RWPE1 (cell line): ENCODE data around the gene OR6K3.

Source experiments
- CTCF ChIA-PET: fragments of 350-600 bp; sonication (Branson Sonifier 250); formaldehyde crosslinking; extraction: SDS; loops from one replicate; lab custom pipeline; 2021; lab: Yijun Ruan, JAX
- POLR2A ChIA-PET: fragments of 400-600 bp; formaldehyde crosslinking; extraction: SDS; loops from one replicate; lab custom pipeline; 2020; ENCODE audit warnings: antibody characterized with exemption; ENCODE audit not compliant: low non-redundant PET; lab: Yijun Ruan, JAX
- DNase-seq: peaks from one replicate; pipeline ENCODE4 v3.0.0; 2012; ENCODE audit warnings: low spot score
- H3K27ac ChIP-seq: fragments of 450-650 bp; 2 replicates; pipeline ENCODE4 v1.5.1; 2017
- TF ChIP-seq, protein P1 (sequence below): fragments of 450-650 bp; conservative IDR thresholded peaks from 2 replicates; pipeline ENCODE4 v1.5.1; 2017; ENCODE audit warnings: low read depth, mild to moderate bottlenecking

OR6K3 gene

DNA sequence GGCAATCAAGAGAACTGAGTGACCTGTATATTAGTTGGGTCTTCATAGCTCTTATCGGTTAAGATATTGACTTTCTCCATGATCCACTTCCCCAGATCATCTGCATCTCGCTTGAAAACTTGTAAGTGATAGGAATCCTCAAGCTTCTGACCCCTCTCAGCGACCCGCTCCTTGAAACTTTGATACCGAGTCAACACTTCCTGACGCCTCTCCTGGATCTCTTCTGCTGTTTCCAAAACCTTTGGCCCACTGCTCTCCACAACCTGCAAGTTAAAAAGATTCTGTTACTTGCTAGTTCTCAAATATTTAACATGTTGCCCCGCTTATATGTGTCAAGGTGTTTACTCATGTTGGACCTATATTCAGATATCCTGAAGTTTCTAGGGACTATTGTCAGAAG lies 35.4 kb downstream of the OR6K3 start:
- H3K27ac ChIP-seq: no peak overlapping the region
- TF ChIP-seq, protein P1, sequence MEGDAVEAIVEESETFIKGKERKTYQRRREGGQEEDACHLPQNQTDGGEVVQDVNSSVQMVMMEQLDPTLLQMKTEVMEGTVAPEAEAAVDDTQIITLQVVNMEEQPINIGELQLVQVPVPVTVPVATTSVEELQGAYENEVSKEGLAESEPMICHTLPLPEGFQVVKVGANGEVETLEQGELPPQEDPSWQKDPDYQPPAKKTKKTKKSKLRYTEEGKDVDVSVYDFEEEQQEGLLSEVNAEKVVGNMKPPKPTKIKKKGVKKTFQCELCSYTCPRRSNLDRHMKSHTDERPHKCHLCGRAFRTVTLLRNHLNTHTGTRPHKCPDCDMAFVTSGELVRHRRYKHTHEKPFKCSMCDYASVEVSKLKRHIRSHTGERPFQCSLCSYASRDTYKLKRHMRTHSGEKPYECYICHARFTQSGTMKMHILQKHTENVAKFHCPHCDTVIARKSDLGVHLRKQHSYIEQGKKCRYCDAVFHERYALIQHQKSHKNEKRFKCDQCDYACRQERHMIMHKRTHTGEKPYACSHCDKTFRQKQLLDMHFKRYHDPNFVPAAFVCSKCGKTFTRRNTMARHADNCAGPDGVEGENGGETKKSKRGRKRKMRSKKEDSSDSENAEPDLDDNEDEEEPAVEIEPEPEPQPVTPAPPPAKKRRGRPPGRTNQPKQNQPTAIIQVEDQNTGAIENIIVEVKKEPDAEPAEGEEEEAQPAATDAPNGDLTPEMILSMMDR: no peak
- ChIA-PET POLR2A (no interaction called here), CTCF (no interaction called here)
- DNase-seq: no peak

DNA sequence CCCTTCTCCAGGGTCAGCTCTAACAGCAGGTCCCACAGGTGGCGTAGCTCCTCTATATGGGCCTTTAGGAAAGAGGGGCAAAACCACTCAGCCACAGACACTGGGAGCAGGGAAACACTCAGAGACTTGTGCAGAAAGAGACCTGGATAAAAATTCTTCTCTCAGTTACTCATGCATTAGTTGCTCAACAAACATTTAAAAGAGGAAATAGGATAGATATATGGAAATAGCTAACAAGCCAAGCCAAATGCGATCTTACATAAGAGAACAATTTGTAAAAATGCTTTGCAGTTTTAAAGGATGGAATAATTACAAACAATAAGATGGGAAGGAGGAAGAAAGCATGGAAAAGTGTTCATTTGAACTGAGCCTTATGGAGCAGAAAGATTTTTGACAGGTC lies 38.9 kb downstream of the OR6K3 start:
- POLR2A ChIA-PET: no interaction called here
- TF ChIP-seq, protein P1: no peak
- H3K27ac ChIP-seq: no peak overlapping the region
- CTCF ChIA-PET: interaction anchor here (0.7 kb wide), 1 partner anchor 587 kb away, joined by 5 read pairs; no protein-coding TSS in a partner anchor
- no peak for DNase-seq

DNA sequence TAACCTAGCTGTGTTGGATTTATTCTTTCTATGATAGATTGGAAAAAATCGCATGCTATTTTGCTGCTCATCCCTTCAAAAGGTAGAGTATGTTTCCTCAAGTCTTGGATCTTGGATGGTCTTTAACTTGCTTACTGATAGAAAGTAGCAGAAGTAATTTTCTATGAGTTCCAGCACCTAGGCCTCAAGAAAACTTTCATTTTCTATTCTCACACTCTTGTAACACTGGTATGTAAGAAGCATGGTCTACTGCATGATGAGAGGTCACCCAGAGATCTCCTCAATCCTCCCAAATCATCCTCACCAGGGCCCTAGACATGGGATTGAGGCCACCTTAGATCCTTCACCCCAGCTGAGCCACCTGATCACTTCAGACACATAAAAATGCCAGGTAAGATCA lies 41.2 kb downstream of the OR6K3 start:
- ChIA-PET CTCF (no interaction called here), POLR2A (no interaction called here)
- H3K27ac ChIP-seq: no peak overlapping the region
- TF ChIP-seq, protein P1: no peak
- no peak for DNase-seq

DNA sequence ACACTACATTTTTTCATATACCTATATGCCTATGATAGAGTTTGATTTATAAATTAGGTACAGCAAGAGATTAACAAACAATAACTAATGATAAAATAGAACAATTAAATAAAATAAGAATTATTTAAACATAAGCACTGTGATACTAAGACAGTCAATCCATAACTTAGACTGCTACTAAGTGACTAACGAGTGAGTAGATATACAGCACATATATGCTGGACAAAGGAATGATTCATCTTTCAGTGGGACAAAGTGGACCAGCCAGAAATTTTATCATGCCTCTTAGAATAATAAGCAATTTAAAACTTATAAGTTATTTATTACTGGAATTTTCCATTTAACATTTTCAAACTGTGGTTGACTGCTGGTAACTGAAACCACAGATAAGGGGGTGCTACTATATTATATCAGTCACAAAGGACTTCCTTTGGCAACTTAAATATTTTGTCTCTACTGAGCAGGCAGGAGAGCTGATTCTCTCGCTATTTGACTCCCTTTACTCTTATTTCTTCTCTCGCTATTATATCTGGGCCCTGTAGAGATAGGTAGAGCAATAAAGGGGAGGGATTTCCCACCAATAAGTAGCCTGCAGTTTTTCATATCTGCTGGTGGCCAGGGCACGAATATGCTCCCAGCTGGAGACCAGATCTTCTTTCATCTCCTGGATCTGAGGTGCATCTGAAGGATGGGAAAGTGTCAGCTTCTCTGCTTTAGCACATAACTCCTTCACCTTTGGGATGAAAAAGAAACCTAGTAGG lies 44.8 kb downstream of the OR6K3 start:
- TF ChIP-seq, protein P1: no peak
- ChIA-PET POLR2A (no interaction called here), CTCF (interaction anchor here (0.6 kb wide), 1 partner anchor 1171 kb away, joined by 3 read pairs; no protein-coding TSS in a partner anchor)
- H3K27ac ChIP-seq: no peak overlapping the region
- no peak for DNase-seq

DNA sequence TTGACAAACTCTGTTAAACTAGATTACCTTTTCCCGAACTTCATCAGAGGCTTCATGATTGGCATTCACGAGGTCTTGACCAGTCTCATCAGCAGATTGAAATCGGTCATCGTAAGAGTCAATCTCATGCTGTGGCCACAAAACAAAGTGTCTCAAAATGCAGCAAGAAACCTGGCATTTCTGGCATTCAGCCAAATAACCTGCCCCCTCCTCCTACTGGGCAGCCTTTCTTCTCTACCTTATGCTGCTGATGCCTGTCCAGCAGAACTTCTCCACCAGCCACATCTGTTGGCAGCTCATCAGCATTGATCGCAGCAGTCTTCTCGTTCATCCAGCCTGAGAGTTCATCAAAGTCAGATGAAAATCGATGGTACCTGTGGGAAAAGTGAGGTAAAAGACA lies 46.2 kb downstream of the OR6K3 start:
- no peak overlapping the region for H3K27ac ChIP-seq
- CTCF ChIA-PET: no interaction called here
- TF ChIP-seq, protein P1: no peak
- POLR2A ChIA-PET: no interaction called here
- no peak for DNase-seq
